HG02571 (cell line): ENCODE data around the gene ALLC.

Experiments
- ATAC-seq: cut with Tn5 transposase; IDR thresholded peaks from one replicate; pipeline ENCODE4 v1.9.1; 2021; ENCODE audit warnings: mild to moderate bottlenecking, moderate library complexity; ENCODE audit not compliant: unreplicated experiment

Gene ALLC

GRCh38 chr2:3674066-3674845 lies 16.3 kb downstream of the ALLC start:
- ATAC-seq: no peak

GRCh38 chr2:3675687-3676086 lies 17.7 kb downstream of the ALLC start:
- no peak for ATAC-seq

GRCh38 chr2:3677436-3677835 lies 19.4 kb downstream of the ALLC start:
- no peak for ATAC-seq

- ATAC-seq: no peak
Measured at GRCh38 chr2:3678212-3678611, 20.2 kb downstream of the ALLC start.

DNA sequence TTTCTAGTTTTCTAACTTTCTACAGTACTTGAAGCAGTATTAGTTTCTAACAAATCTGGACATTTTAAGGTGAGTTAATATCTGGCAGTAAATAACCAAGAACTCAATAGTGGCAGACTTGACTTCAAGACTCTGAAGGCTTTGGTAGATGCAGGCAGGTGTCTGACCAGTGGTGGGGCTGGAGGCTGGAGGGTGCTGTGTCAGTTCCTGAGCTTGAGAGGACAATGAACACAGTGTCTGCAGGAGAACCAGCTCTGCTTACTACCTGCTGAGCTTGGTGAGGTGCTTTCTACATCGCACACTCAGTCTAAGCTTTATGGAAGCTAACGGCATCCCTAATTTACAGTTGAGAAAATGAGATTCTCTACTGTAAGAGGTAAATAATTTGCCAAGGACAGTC lies 21.2 kb downstream of the ALLC start:
- ATAC-seq: no peak

DNA sequence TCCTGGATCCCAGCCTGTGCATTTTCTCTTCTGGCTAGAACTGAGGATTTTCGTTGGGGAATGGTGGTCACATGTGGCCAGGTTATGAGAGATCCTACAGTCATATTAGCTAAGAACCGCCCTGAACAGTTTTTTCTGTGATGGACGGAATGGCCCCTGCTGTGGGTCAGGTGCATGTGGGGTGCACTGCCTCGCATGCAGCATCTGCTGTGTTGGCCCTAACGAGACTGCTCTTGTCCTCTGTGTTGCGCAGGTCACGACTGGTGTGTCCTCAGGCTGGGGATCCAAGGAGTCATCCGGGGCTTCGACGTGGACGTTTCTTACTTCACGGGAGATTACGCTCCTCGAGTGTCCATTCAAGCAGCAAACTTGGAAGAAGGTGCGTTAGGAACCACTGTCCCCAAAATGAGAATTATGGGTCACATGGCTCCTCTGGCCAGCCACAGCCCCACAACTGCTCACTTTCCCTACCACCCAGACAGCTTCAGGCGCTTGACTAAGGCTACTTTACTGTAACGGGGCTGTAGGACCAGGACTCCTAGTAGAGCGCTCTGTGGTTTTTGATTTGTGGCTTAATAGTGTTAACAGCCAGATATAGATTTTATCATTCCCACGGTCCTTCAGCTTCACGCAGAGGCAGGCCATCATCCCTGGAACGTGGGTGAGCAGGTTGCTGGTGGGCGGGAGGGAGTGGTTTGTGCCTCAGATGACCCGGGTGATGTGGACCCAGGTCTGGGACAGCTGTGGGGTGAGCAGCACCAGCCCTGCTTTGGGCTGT lies 21.8 kb downstream of the ALLC start:
- no peak for ATAC-seq

GRCh38 chr2:3680548-3681345 lies 22.7 kb downstream of the ALLC start:
- no peak for ATAC-seq

GRCh38 chr2:3681625-3682024 lies 23.6 kb downstream of the ALLC start:
- ATAC-seq: no peak

DNA sequence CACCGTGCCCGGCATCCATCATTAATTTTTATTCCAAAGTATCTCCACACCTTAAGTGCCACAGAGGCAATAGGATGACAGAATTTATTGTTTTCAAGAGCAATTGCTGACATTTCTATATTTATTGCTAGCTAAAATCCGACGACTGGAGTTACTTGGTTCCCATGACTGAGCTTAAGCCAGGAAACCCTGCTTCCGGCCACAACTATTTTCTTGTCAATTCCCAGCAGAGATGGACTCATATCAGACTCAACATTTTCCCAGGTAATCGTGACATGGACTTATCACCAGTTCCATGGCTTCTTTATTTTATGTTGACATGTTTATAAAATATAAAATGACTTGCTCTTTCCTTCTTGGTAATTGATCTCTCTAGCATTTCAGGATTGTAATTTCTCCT lies 24.8 kb downstream of the ALLC start:
- ATAC-seq: no peak

- no peak for ATAC-seq
Measured at GRCh38 chr2:3683748-3684454, 25.9 kb downstream of the ALLC start.

- no peak for ATAC-seq
Measured at GRCh38 chr2:3689998-3690748, 32.2 kb downstream of the ALLC start.

DNA sequence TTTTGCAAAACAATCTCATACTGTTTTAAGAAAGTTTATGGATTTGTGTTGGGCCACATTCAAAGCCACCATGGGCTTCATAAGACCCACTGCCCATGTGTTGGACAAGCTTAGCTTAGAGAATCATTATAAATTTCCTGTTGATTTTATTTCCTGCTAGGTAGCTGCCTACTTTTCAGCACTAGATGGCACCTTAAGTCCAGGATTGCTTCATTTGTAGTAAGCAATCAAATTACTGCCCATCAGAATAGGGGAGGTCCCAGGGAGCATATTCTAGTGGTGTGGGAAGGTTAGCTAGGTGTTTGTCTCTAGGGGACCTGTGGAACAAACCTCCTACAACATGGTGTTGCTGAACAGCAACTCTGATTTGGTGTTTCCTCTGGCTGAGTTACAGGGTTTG lies 34.4 kb downstream of the ALLC start:
- no peak for ATAC-seq

GRCh38 chr2:3696545-3696944 lies 38.5 kb downstream of the ALLC start:
- no peak for ATAC-seq

DNA sequence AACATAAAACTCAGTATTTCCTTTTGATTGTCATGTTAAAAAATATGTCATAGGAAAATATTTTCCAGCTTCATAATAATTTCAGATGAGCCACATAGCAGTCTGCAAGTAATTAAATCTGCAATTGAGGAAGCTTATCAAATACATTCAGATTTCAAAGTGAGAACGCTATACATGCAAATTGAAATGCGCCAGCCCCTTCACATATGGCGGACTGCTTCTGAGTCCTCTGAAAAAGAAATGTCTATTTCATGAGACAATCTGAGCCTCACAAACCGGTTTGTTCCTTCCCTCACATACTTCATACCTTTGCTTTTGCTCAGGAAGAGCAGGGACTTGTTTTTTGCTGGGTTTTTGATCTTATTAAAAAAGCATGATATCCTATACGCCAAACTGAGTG lies 43.1 kb downstream of the ALLC start:
- no peak for ATAC-seq

GRCh38 chr2:3703236-3703756 lies 45.3 kb downstream of the ALLC start, which contains the start of gene DCDC2C:
Gene DCDC2C, plus strand, starts transcription at chr2:3703575. Its CDS starts 177 bp downstream, at chr2:3703752.
- ATAC-seq: no peak

DNA sequence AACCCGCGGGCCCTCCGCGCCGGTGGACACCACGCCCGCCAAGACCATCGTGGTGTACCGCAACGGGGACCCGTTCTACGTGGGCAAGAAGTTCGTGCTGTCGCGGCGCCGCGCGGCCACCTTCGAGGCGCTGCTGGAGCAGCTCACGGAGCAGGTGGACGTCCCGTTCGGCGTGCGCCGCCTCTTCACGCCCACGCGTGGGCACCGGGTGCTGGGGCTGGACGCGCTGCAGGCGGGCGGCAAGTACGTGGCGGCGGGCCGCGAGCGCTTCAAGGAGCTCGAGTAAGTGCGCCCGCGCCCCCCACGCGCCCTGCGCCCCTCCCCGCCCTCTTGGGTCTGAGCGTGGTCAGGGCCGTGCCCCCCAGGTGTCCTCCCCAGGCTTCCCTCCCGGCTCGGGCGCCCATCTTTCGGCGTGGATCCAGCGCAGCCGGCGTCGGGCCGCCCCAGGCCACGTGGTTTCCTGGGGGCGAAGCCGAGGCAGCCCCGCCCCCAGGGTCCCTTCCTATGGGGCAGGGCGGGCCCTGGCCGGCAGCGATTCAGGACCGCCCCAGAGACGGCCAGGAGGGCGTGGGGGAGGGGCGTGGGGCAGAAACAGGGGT lies 45.9 kb downstream of the ALLC start:
- ATAC-seq: no peak

DNA sequence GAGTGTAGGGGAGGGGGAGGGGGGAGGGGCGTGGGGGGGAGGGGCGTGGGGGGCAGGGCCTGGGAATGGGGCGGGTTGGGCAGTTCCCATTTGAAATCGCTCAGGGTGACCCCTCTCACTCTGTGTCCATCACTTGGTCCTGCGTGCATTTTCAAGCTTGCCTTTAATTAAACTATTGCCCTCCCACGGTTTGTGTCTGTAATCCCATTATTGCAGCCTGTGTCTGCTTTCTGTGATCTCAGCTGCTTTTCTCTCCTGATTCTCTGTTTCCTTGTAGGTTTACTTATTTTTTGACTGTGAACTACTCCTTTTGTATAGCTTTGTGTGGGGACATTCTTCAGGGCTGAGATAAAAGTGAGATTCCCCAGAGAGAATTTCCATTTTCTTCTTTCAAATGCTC lies 46.7 kb downstream of the ALLC start:
- no peak for ATAC-seq

DNA sequence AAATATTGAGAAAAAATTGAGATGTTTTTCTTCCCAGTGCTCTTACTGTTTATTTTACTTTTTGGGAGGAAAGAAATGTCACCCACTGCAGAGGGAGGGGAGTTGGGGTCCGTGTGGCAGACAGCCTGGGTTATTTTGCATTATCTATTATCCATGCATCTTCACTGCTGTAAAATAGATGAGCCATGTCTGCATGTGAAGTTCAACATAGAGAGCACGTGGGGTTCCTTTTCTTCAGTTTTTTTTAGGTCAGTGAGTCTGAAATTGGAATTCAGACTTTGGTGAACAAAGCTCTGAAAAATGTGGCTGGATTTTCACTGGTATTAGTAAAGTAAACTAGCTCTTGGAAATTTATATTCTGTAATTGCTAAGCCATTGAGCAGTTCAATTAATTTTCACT lies 47.8 kb downstream of the ALLC start:
- ATAC-seq: no peak

GRCh38 chr2:3706892-3707291 lies 48.9 kb downstream of the ALLC start:
- ATAC-seq: no peak
